GM19467 (cell line): ENCODE results near the gene ZNF619.
A peak's percentile ranks its signal among the peaks of the same experiment; 100 is the strongest.

Experiments
- ATAC-seq: cut with Tn5 transposase; IDR thresholded peaks from one replicate; pipeline ENCODE4 v1.9.1; 2021; ENCODE audit warnings: mild to moderate bottlenecking, moderate library complexity; ENCODE audit not compliant: unreplicated experiment

The ZNF619 gene

GRCh38 chr3:40464339-40465110, 12.4 kb upstream of the ZNF619 start:
- ATAC-seq: no peak

- no peak for ATAC-seq
Measured at GRCh38 chr3:40465111-40465407, 11.9 kb upstream of the ZNF619 start.

- no peak for ATAC-seq
Measured at GRCh38 chr3:40465456-40465855, 11.5 kb upstream of the ZNF619 start.

- ATAC-seq: no peak
Measured at GRCh38 chr3:40468018-40468417, 8.9 kb upstream of the ZNF619 start.

GRCh38 chr3:40470701-40471100, 6.2 kb upstream of the ZNF619 start:
- no peak for ATAC-seq

GRCh38 chr3:40477666-40478065, 744 bp downstream of the ZNF619 start:
- ATAC-seq: no peak

GRCh38 chr3:40487172-40487571, 10.2 kb downstream of the ZNF619 start:
- no peak for ATAC-seq

- ATAC-seq: no peak
Measured at GRCh38 chr3:40490916-40491315, 14.0 kb downstream of the ZNF619 start.

GRCh38 chr3:40494698-40495097, 17.8 kb downstream of the ZNF619 start:
- ATAC-seq: no peak

- ATAC-seq: no peak
Measured at GRCh38 chr3:40497288-40497687, 20.4 kb downstream of the ZNF619 start.

GRCh38 chr3:40499952-40500351, 23.0 kb downstream of the ZNF619 start:
- ATAC-seq: no peak

GRCh38 chr3:40502034-40502433, 25.1 kb downstream of the ZNF619 start:
- ATAC-seq: no peak

GRCh38 chr3:40504636-40505430, 27.9 kb downstream of the ZNF619 start:
- no peak for ATAC-seq

GRCh38 chr3:40505599-40506462, 28.9 kb downstream of the ZNF619 start, which contains the start of gene ZNF620:
Gene ZNF620 (plus strand): TSS chr3:40506039. CDS start chr3:40506353, 314 bp downstream.
- peak; percentile 65 for ATAC-seq

GRCh38 chr3:40511031-40511718, 34.3 kb downstream of the ZNF619 start:
- no peak for ATAC-seq

- ATAC-seq: no peak
Measured at GRCh38 chr3:40516201-40516600, 39.3 kb downstream of the ZNF619 start.

GRCh38 chr3:40518067-40518466, 41.1 kb downstream of the ZNF619 start:
- ATAC-seq: no peak

GRCh38 chr3:40518848-40519247, 41.9 kb downstream of the ZNF619 start:
- no peak for ATAC-seq

- no peak for ATAC-seq
Measured at GRCh38 chr3:40521254-40521653, 44.3 kb downstream of the ZNF619 start.

GRCh38 chr3:40523781-40524180, 46.9 kb downstream of the ZNF619 start:
- no peak for ATAC-seq

GRCh38 chr3:40524222-40524567, 47.3 kb downstream of the ZNF619 start:
- ATAC-seq: no peak
